GM18858 (cell line): Measurements from ENCODE around the gene SAYSD1.

Experiments
- ATAC-seq: cut with Tn5 transposase; IDR thresholded peaks from one replicate; pipeline ENCODE4 v1.9.1; 2021; ENCODE audit not compliant: unreplicated experiment

Gene SAYSD1

GRCh38 chr6:39079197-39080125 is 35.5 kb downstream of the SAYSD1 start:
- no peak for ATAC-seq

- no peak for ATAC-seq
These were observed 36.3 kb downstream of the SAYSD1 start for GRCh38 chr6:39078695-39079094.

- ATAC-seq, result no peak
These were observed 36.9 kb downstream of the SAYSD1 start for GRCh38 chr6:39077882-39078594.

- ATAC-seq, result no peak
These were observed 38.1 kb downstream of the SAYSD1 start for GRCh38 chr6:39076623-39077535.

- no peak for ATAC-seq
These were observed 39.0 kb downstream of the SAYSD1 start for GRCh38 chr6:39075807-39076622.

GRCh38 chr6:39075010-39075686 is 39.8 kb downstream of the SAYSD1 start:
- no peak for ATAC-seq

GRCh38 chr6:39074486-39074885 is 40.5 kb downstream of the SAYSD1 start:
- no peak for ATAC-seq

GRCh38 chr6:39073471-39074355 is 41.3 kb downstream of the SAYSD1 start:
- no peak for ATAC-seq

- no peak for ATAC-seq
These were observed 42.2 kb downstream of the SAYSD1 start for GRCh38 chr6:39072830-39073229.

GRCh38 chr6:39068391-39068790 is 46.6 kb downstream of the SAYSD1 start:
- no peak for ATAC-seq

GRCh38 chr6:39065561-39065960 is 49.4 kb downstream of the SAYSD1 start:
- no peak for ATAC-seq

GRCh38 chr6:39063526-39063925 is 51.5 kb downstream of the SAYSD1 start:
- no peak for ATAC-seq

- ATAC-seq, result no peak
These were observed 52.8 kb downstream of the SAYSD1 start for GRCh38 chr6:39062014-39062740.

GRCh38 chr6:39061588-39061987 is 53.4 kb downstream of the SAYSD1 start:
- no peak for ATAC-seq

GRCh38 chr6:39061182-39061581 is 53.8 kb downstream of the SAYSD1 start:
- ATAC-seq, result no peak

GRCh38 chr6:39060467-39061160 is 54.4 kb downstream of the SAYSD1 start:
- no peak for ATAC-seq

- ATAC-seq, result no peak
These were observed 55.3 kb downstream of the SAYSD1 start for GRCh38 chr6:39059496-39060310.
